ENCODE results near the gene PC. TPM values are rescaled to one million over a fixed set of nuclear protein-coding genes. Genes with fewer than 3 reads are reported as not detected.

The PC gene
- total RNA-seq, 4 donors from 2014 or later = 13.1 to 67.6 (median 32.1) TPM

DNA sequence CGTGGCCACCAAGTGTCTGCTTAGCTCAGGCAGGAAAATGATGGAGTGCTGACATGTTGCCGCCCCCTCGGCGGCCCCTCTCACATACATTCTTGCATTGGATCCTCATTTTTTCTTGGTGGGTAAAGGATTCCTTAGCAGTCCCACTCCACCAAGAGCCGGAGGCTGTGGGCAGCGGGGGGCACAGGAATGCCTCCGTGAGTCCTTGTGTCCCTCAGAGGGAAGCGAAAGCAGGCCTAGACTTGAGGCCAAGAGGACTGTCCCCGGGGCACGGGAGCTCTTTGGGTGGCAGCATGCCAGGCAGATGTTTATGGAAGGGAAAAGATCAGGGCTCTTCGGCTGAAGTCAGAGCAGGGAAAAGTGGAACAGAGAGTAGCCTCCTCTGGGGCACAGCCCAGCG is 79.7 kb downstream of the PC start:
- H3K4me1 ChIP-seq = peaks cover 17 to 43% of the 10 kb centered on the region in 2 donors
- in situ Hi-C loops (cut with MboI; ENCODE audit: low sequenced_read_pairs in 4 of 4) (no loop called here), intact Hi-C loops (cut with DNase I; ENCODE audit: low total_unique reads) (no loop called here)
- H3K27ac ChIP-seq = no peak overlapping the region
- DNase-seq = no peak
- H3K4me3 ChIP-seq = no peak overlapping the region
- H3K9me3 ChIP-seq = no peaks in the 10 kb centered on the region
- H3K36me3 ChIP-seq = no peaks in the 10 kb centered on the region
- H3K27me3 ChIP-seq = no peaks in the 10 kb centered on the region
- ATAC-seq = no peak
- TF ChIP-seq POLR2A (IDR thresholded peaks at IDR 0.05) = no peak
- TF ChIP-seq, protein P1, sequence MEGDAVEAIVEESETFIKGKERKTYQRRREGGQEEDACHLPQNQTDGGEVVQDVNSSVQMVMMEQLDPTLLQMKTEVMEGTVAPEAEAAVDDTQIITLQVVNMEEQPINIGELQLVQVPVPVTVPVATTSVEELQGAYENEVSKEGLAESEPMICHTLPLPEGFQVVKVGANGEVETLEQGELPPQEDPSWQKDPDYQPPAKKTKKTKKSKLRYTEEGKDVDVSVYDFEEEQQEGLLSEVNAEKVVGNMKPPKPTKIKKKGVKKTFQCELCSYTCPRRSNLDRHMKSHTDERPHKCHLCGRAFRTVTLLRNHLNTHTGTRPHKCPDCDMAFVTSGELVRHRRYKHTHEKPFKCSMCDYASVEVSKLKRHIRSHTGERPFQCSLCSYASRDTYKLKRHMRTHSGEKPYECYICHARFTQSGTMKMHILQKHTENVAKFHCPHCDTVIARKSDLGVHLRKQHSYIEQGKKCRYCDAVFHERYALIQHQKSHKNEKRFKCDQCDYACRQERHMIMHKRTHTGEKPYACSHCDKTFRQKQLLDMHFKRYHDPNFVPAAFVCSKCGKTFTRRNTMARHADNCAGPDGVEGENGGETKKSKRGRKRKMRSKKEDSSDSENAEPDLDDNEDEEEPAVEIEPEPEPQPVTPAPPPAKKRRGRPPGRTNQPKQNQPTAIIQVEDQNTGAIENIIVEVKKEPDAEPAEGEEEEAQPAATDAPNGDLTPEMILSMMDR (IDR thresholded peaks at IDR 0.05 in 4 of 5, conservative IDR thresholded peaks at IDR 0.05 in 1 of 5) = no peak

GRCh38 chr11:66877588-66878385 is 80.4 kb downstream of the PC start:
- DNase-seq (no peak), ATAC-seq (no peak)
- H3K9me3 ChIP-seq = no peaks in the 10 kb centered on the region
- in situ Hi-C loops (cut with MboI; ENCODE audit: low sequenced_read_pairs in 4 of 4) = no loop called here
- intact Hi-C loops (cut with DNase I; ENCODE audit: low total_unique reads) = no loop called here
- no peak for TF ChIP-seq POLR2A (IDR thresholded peaks at IDR 0.05)
- TF ChIP-seq, protein P1 (IDR thresholded peaks at IDR 0.05 in 4 of 5, conservative IDR thresholded peaks at IDR 0.05 in 1 of 5) = no peak
- H3K36me3 ChIP-seq = no peaks in the 10 kb centered on the region
- no peaks in the 10 kb centered on the region for H3K27me3 ChIP-seq
- H3K4me1 ChIP-seq = peaks cover 14 to 36% of the 10 kb centered on the region in 2 donors
- H3K4me3 ChIP-seq = no peak overlapping the region
- peak overlapping the region in 1 of 4 donors; percentile 77 for H3K27ac ChIP-seq

DNA sequence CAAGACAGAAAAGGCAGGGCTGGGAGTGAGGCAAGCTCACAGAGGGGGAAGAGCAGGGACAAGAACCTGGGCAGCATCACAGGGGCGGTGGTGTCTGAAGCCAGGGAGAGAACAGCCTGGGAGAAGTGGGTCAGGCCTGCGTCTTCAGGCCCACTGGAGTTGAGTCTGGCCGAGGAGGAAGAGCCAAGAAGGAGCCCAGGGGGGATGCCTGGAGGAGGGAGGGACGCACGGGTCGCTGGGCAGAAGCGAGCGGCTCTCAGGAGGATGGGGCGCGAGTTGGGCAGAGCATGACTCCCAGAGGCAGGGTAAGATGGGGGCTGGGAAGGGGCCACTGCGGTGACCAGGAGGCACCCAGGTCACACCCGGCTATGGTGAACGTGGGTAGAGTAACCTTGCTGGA is 82.8 kb downstream of the PC start:
- Histone ChIP-seq H3K9me3 (no peaks in the 10 kb centered on the region), H3K4me1 (peaks cover 8 to 15% of the 10 kb centered on the region in 2 donors), H3K4me3 (no peak overlapping the region), H3K36me3 (peaks cover 0 to 6% of the 10 kb centered on the region in 2 donors), H3K27ac (no peak overlapping the region), H3K27me3 (no peaks in the 10 kb centered on the region)
- intact Hi-C loops (cut with DNase I; ENCODE audit: low total_unique reads) = no loop called here
- in situ Hi-C loops (cut with MboI; ENCODE audit: low sequenced_read_pairs in 4 of 4) = no loop called here
- DNase-seq = no peak
- ATAC-seq = no peak
- no peak for TF ChIP-seq POLR2A (IDR thresholded peaks at IDR 0.05)
- TF ChIP-seq, protein P1 (IDR thresholded peaks at IDR 0.05 in 4 of 5, conservative IDR thresholded peaks at IDR 0.05 in 1 of 5) = no peak

- DNase-seq = no peak
- no peak for TF ChIP-seq POLR2A (IDR thresholded peaks at IDR 0.05)
- TF ChIP-seq, protein P1 (IDR thresholded peaks at IDR 0.05 in 4 of 5, conservative IDR thresholded peaks at IDR 0.05 in 1 of 5) = no peak
- intact Hi-C loops (cut with DNase I; ENCODE audit: low total_unique reads) (no loop called here), in situ Hi-C loops (cut with MboI; ENCODE audit: low sequenced_read_pairs in 4 of 4) (no loop called here)
- Histone ChIP-seq H3K4me3 (no peak overlapping the region), H3K27me3 (no peaks in the 10 kb centered on the region), H3K27ac (no peak overlapping the region), H3K9me3 (no peaks in the 10 kb centered on the region), H3K4me1 (peaks cover 8 to 12% of the 10 kb centered on the region in 2 donors), H3K36me3 (peaks cover 0 to 9% of the 10 kb centered on the region in 2 donors)
- no peak for ATAC-seq
These were observed 84.0 kb downstream of the PC start for GRCh38 chr11:66874232-66874631.

All from gastrocnemius medialis (tissue), 4 donors.